Uterus (tissue), 4 donors: Measurements from ENCODE around the gene PPFIBP2. TPM values are rescaled to one million over a fixed set of nuclear protein-coding genes. Genes with fewer than 3 reads are reported as not detected.

Source experiments
- DNase-seq, 2 donors: peaks; one replicate each; pipeline ENCODE4 v3.0.0-alpha.2; 2019 to 2020
- H3K27ac ChIP-seq, 2 donors: fragments of 200-600 bp; sonication (generic); 1 replicate in 1 of 2; 2 replicates in 1 of 2; pipeline ENCODE4 v1.5.1; 2016 to 2018
- H3K27me3 ChIP-seq, 2 donors: fragments of 200-600 bp; sonication (generic); one replicate each; pipeline ENCODE4 v1.5.1; 2018 to 2019; ENCODE audit warnings: control low read depth in 1 of 2
- H3K36me3 ChIP-seq, 2 donors: fragments of 200-600 bp; sonication (generic); one replicate each; pipeline ENCODE4 v1.5.1; 2019; ENCODE audit warnings: control low read depth in 1 of 2
- H3K4me1 ChIP-seq, 2 donors: fragments of 200-600 bp; sonication (generic); one replicate each; pipeline ENCODE4 v1.5.1; 2018 to 2019; ENCODE audit warnings: control low read depth in 1 of 2
- H3K4me3 ChIP-seq, 2 donors: fragments of 200-600 bp; sonication (generic); 1 replicate in 1 of 2; 2 replicates in 1 of 2; pipeline ENCODE4 v1.5.1; 2018 to 2019; ENCODE audit warnings: mild to moderate bottlenecking in 1 of 2
- H3K9me3 ChIP-seq, 2 donors: fragments of 200-600 bp; sonication (generic); one replicate each; pipeline ENCODE4 v1.5.1; 2019; ENCODE audit warnings: control low read depth in 1 of 2
- CTCF ChIP-seq, 4 experiments: fragments of 200-600 bp in 2 of 4; fragments of 450-650 bp in 2 of 4; sonication (generic) in 2 of 4; IDR thresholded peaks; one replicate each; pipeline ENCODE4 v1.5.1; 2016 to 2019; ENCODE audit warnings: antibody characterized with exemption in 4 of 4, mild to moderate bottlenecking in 2 of 4, moderate library complexity in 1 of 4
- POLR2A ChIP-seq, 2 donors: fragments of 450-650 bp; IDR thresholded peaks; one replicate each; pipeline ENCODE4 v1.6.1; 2016; ENCODE audit warnings: antibody characterized with exemption in 2 of 2, mild to moderate bottlenecking in 1 of 2, moderate library complexity in 1 of 2
- intact Hi-C: fragments of 100-400 bp; cut with DNase I; formaldehyde crosslinking; loops from one replicate; pipeline ENCODE4 v1.15.1; 2023; ENCODE audit warnings: low total_unique reads
- total RNA-seq, 4 donors: library from RNA; depleted of rRNA in 3 of 4; stranded (reverse); fragments of >200 nt in 3 of 4; gene quantifications; one replicate each; pipeline versions ENCODE4 v1.1.0 to v1.2.4, GENCODE V29; 2014 to 2023
- donor health status: DM: yes; HTN: yes; CAD: no.

Gene PPFIBP2
- total RNA-seq, 4 donors from 2014 or later, result 2.1 to 36.2 (median 15.2) TPM

- Histone ChIP-seq H3K4me3 (no peak overlapping the region), H3K36me3 (no peaks in the 10 kb centered on the region), H3K4me1 (no peaks in the 10 kb centered on the region), H3K27me3 (no peaks in the 10 kb centered on the region), H3K9me3 (no peaks in the 10 kb centered on the region), H3K27ac (no peak overlapping the region)
- intact Hi-C loops, result no loop called here
- DNase-seq, result no peak
- TF ChIP-seq POLR2A (IDR thresholded peaks at IDR 0.05), result no peak
- no peak for TF ChIP-seq CTCF (IDR thresholded peaks at IDR 0.05)
These were observed 14.7 kb upstream of the PPFIBP2 start for GRCh38 chr11:7499081-7499480.

- H3K36me3 ChIP-seq, result no peaks in the 10 kb centered on the region
- TF ChIP-seq CTCF (IDR thresholded peaks at IDR 0.05), result no peak
- no peak for TF ChIP-seq POLR2A (IDR thresholded peaks at IDR 0.05)
- H3K4me3 ChIP-seq, result no peak overlapping the region
- H3K4me1 ChIP-seq, result no peaks in the 10 kb centered on the region
- no peaks in the 10 kb centered on the region for H3K9me3 ChIP-seq
- H3K27me3 ChIP-seq, result no peaks in the 10 kb centered on the region
- intact Hi-C loops, result no loop called here
- no peak overlapping the region for H3K27ac ChIP-seq
- no peak for DNase-seq
These were observed 13.5 kb upstream of the PPFIBP2 start for GRCh38 chr11:7500251-7500650.

DNA sequence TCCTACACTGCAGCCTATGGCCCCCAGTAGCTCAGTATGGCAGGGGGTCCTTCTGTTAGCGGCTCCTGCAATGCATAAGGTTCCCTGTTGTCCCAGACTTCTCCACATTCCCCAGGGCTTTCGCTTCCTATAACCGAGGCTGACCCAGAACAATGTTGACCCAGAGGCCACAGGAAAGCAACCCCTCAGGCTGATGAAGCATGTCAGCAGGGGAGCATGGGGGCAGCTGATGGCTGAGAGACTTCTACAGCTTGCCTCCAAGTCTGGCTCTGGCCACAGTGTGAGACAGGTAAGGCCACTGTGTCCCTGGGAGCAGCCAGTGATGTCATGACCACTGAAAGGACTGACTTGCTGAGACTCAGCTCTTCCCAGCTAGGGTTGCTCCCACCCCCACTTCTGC, 12.5 kb upstream of the PPFIBP2 start:
- no peaks in the 10 kb centered on the region for H3K27me3 ChIP-seq
- no peak overlapping the region for H3K27ac ChIP-seq
- intact Hi-C loops, result no loop called here
- no peaks in the 10 kb centered on the region for H3K36me3 ChIP-seq
- H3K9me3 ChIP-seq, result no peaks in the 10 kb centered on the region
- no peak for DNase-seq
- no peaks in the 10 kb centered on the region for H3K4me1 ChIP-seq
- TF ChIP-seq CTCF (IDR thresholded peaks at IDR 0.05) (no peak), POLR2A (IDR thresholded peaks at IDR 0.05) (no peak)
- H3K4me3 ChIP-seq, result no peak overlapping the region

GRCh38 chr11:7501894-7502293, 11.9 kb upstream of the PPFIBP2 start:
- DNase-seq, result no peak
- Histone ChIP-seq H3K27ac (no peak overlapping the region), H3K4me1 (no peaks in the 10 kb centered on the region), H3K9me3 (no peaks in the 10 kb centered on the region), H3K36me3 (no peaks in the 10 kb centered on the region), H3K4me3 (no peak overlapping the region), H3K27me3 (no peaks in the 10 kb centered on the region)
- intact Hi-C loops, result no loop called here
- no peak for TF ChIP-seq CTCF (IDR thresholded peaks at IDR 0.05)
- no peak for TF ChIP-seq POLR2A (IDR thresholded peaks at IDR 0.05)

DNA sequence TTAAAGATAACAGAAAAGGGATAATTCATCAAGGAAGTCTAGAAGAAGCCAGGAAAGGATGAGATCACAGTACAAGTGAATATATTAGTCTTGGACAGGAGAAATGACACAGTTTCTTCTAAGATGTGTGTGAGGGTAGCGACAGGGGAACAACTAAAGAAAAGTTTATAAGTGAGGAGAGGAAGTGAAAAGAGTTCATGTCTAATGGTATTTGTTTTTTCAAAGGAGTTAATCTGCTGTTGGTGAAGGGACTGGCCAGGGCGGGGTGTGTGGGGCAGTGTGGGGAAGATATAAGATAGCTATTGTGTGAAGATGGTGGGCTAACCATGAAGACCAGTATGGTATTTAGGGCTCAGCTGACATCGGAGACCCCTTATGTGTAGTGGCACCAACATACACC, 7.6 kb upstream of the PPFIBP2 start:
- no peak overlapping the region for H3K4me3 ChIP-seq

GRCh38 chr11:7508087-7508486, 5.7 kb upstream of the PPFIBP2 start:
- TF ChIP-seq CTCF (IDR thresholded peaks at IDR 0.05) (no peak), POLR2A (IDR thresholded peaks at IDR 0.05) (no peak)
- no peak overlapping the region for H3K27ac ChIP-seq
- H3K36me3 ChIP-seq, result no peaks in the 10 kb centered on the region
- no peak overlapping the region for H3K4me3 ChIP-seq
- DNase-seq, result no peak
- intact Hi-C loops, result no loop called here
- H3K9me3 ChIP-seq, result no peaks in the 10 kb centered on the region
- H3K4me1 ChIP-seq, result no peaks in the 10 kb centered on the region
- no peaks in the 10 kb centered on the region for H3K27me3 ChIP-seq

More for the DNA sequence above, 7.6 kb upstream of the PPFIBP2 start:
- TF ChIP-seq POLR2A (IDR thresholded peaks at IDR 0.05), result no peak
- no peaks in the 10 kb centered on the region for H3K36me3 ChIP-seq
- H3K27ac ChIP-seq, result no peak overlapping the region
- no peak for DNase-seq
- H3K9me3 ChIP-seq, result no peaks in the 10 kb centered on the region
- H3K27me3 ChIP-seq, result no peaks in the 10 kb centered on the region
- intact Hi-C loops, result no loop called here
- no peaks in the 10 kb centered on the region for H3K4me1 ChIP-seq
